Measurements from ENCODE around the gene CXCL9. TPM values are rescaled to one million over a fixed set of nuclear protein-coding genes. Genes with fewer than 3 reads are reported as not detected.
A peak's percentile ranks its signal among the peaks of the same experiment; 100 is the strongest.
"Not testable (repeated sequence)": the region's sequence is repeated elsewhere in the genome, so short reads cannot be mapped to it uniquely, and the experiment has no call there.

CXCL9 gene
- total RNA-seq, 1 donor from 2014 or later, result 0.10 TPM

- ATAC-seq, result peak; percentile 55
- DNase-seq (ENCODE audit: low spot score), result no peak
Measured at GRCh38 chr4:76013540-76013939, 6.2 kb upstream of the CXCL9 start.

- ATAC-seq (no peak), DNase-seq (ENCODE audit: low spot score) (no peak)
Measured at GRCh38 chr4:76012388-76012801, 5.1 kb upstream of the CXCL9 start.

GRCh38 chr4:76011700-76012387 lies 4.5 kb upstream of the CXCL9 start:
- ATAC-seq, result peak; percentile 45
- no peak for DNase-seq (ENCODE audit: low spot score)

GRCh38 chr4:76011018-76011670 lies 3.8 kb upstream of the CXCL9 start:
- no peak for ATAC-seq

GRCh38 chr4:76010576-76010975 lies 3.3 kb upstream of the CXCL9 start:
- ATAC-seq (no peak), DNase-seq (ENCODE audit: low spot score) (no peak)

More at GRCh38 chr4:76011018-76011670, 3.8 kb upstream of the CXCL9 start:
- no peak for DNase-seq (ENCODE audit: low spot score)

- ATAC-seq (no peak), DNase-seq (ENCODE audit: low spot score) (no peak)
Measured at GRCh38 chr4:76009311-76009710, 2.0 kb upstream of the CXCL9 start.

- ATAC-seq, result no peak
- no peak for DNase-seq (ENCODE audit: low spot score)
Measured at GRCh38 chr4:76003620-76004019, 3.7 kb downstream of the CXCL9 start.

GRCh38 chr4:76003035-76003434 lies 4.3 kb downstream of the CXCL9 start:
- no peak for ATAC-seq
- DNase-seq (ENCODE audit: low spot score), result no peak

GRCh38 chr4:76002176-76002575 lies 5.1 kb downstream of the CXCL9 start:
- peak; percentile 54 for ATAC-seq
- no peak for DNase-seq (ENCODE audit: low spot score)

- DNase-seq (ENCODE audit: low spot score) (no peak), ATAC-seq (no peak)
Measured at GRCh38 chr4:76001700-76002099, 5.6 kb downstream of the CXCL9 start.

- ATAC-seq, result no peak
- no peak for DNase-seq (ENCODE audit: low spot score)
Measured at GRCh38 chr4:76000279-76000678, 7.0 kb downstream of the CXCL9 start.

GRCh38 chr4:75998525-75999147 lies 8.7 kb downstream of the CXCL9 start:
- DNase-seq (ENCODE audit: low spot score); ATAC-seq: not testable (repeated sequence)

- no peak for DNase-seq (ENCODE audit: low spot score)
- no peak for ATAC-seq
Measured at GRCh38 chr4:75997946-75998345, 9.4 kb downstream of the CXCL9 start.

- DNase-seq (ENCODE audit: low spot score), result no peak
- ATAC-seq, result no peak
Measured at GRCh38 chr4:75997081-75997480, 10.2 kb downstream of the CXCL9 start.

- no peak for DNase-seq (ENCODE audit: low spot score)
Measured at GRCh38 chr4:75995727-75996126, 11.6 kb downstream of the CXCL9 start.

GRCh38 chr4:75992462-75992861 lies 14.8 kb downstream of the CXCL9 start:
- ATAC-seq (no peak), DNase-seq (ENCODE audit: low spot score) (no peak)

More at GRCh38 chr4:75995727-75996126, 11.6 kb downstream of the CXCL9 start:
- ATAC-seq, result peak; percentile 72

GRCh38 chr4:75989846-75990528 lies 17.3 kb downstream of the CXCL9 start:
- DNase-seq (ENCODE audit: low spot score) (no peak), ATAC-seq (peak; percentile 38)

GRCh38 chr4:75985116-75985515 lies 22.2 kb downstream of the CXCL9 start:
- DNase-seq (ENCODE audit: low spot score), result no peak
- no peak for ATAC-seq

GRCh38 chr4:75980576-75980975 lies 26.7 kb downstream of the CXCL9 start:
- ATAC-seq, result no peak
- DNase-seq (ENCODE audit: low spot score), result no peak

- no peak for DNase-seq (ENCODE audit: low spot score)
- ATAC-seq, result no peak
Measured at GRCh38 chr4:75976177-75976576, 31.1 kb downstream of the CXCL9 start.

- ATAC-seq (no peak), DNase-seq (ENCODE audit: low spot score) (no peak)
Measured at GRCh38 chr4:75973766-75974165, 33.5 kb downstream of the CXCL9 start.
